Peyer's patch (tissue), 4 donors: ENCODE measurements around the gene OBSL1. TPM values are rescaled to one million over a fixed set of nuclear protein-coding genes. Genes with fewer than 3 reads are reported as not detected.

Experiments
- DNase-seq, 3 donors: peaks; one replicate each; pipeline ENCODE4 v3.0.0-alpha.2; 2017 to 2019
- H3K27ac ChIP-seq, 4 donors: fragments of 200-600 bp; sonication (generic); one replicate each; pipeline ENCODE4 v1.5.1; 2016 to 2019
- H3K27me3 ChIP-seq, 2 donors: fragments of 200-600 bp; sonication (generic); one replicate each; pipeline ENCODE4 v1.5.1; 2019
- H3K36me3 ChIP-seq, 3 donors: fragments of 200-600 bp; sonication (generic); one replicate each; pipeline ENCODE4 v1.5.1; 2016 to 2019
- H3K4me1 ChIP-seq, 4 donors: fragments of 200-600 bp; sonication (generic); one replicate each; pipeline ENCODE4 v1.5.1; 2016 to 2019
- H3K4me3 ChIP-seq, 4 donors: fragments of 200-600 bp; sonication (generic); 1 replicate in 3 of 4; 2 replicates in 1 of 4; pipeline ENCODE4 v1.5.1; 2016 to 2019; ENCODE audit warnings: mild to moderate bottlenecking in 1 of 4
- H3K9me3 ChIP-seq, 4 donors: fragments of 200-600 bp; sonication (generic); one replicate each; pipeline ENCODE4 v1.5.1; 2016 to 2019; ENCODE audit warnings: mild to moderate bottlenecking in 1 of 4
- CTCF ChIP-seq, 6 experiments: fragments of 450-650 bp in 4 of 6; fragments of 200-600 bp in 2 of 6; sonication (generic) in 1 of 6; IDR thresholded peaks; one replicate each; pipeline ENCODE4 v1.5.1; 2017 to 2019; ENCODE audit warnings: antibody characterized with exemption in 6 of 6, mild to moderate bottlenecking in 3 of 6, moderate library complexity in 1 of 6
- POLR2A ChIP-seq, 2 donors: fragments of 450-650 bp; IDR thresholded peaks; one replicate each; pipeline ENCODE4 v1.5.1; 2017; ENCODE audit warnings: antibody characterized with exemption in 2 of 2, mild to moderate bottlenecking in 2 of 2, moderate library complexity in 2 of 2
- total RNA-seq, 4 donors: library from RNA; depleted of rRNA; stranded (reverse); fragments of >200 nt; gene quantifications; one replicate each; pipeline ENCODE4 v1.1.0, GENCODE V29; 2016

The OBSL1 gene
- total RNA-seq, 4 donors from 2014 or later, result 7.5 to 43.7 (median 21.2) TPM

GRCh38 chr2:219512524-219513216 is 58.7 kb downstream of the OBSL1 start:
- Histone ChIP-seq H3K4me3 (no peak overlapping the region), H3K4me1 (peaks cover 0 to 13% (median 0%) of the 10 kb centered on the region in 4 donors), H3K27ac (no peak overlapping the region), H3K36me3 (no peaks in the 10 kb centered on the region), H3K9me3 (no peaks in the 10 kb centered on the region), H3K27me3 (peaks cover 0 to 14% of the 10 kb centered on the region in 2 donors)
- TF ChIP-seq POLR2A (IDR thresholded peaks at IDR 0.05), result no peak
- TF ChIP-seq CTCF (IDR thresholded peaks at IDR 0.05), result no peak
- no peak for DNase-seq

GRCh38 chr2:219511547-219512325 is 59.6 kb downstream of the OBSL1 start:
- Histone ChIP-seq H3K4me1 (peaks cover 0 to 13% (median 0%) of the 10 kb centered on the region in 4 donors), H3K27ac (no peak overlapping the region)

GRCh38 chr2:219510512-219511135 is 60.7 kb downstream of the OBSL1 start:
- Histone ChIP-seq H3K27me3 (peaks cover 0 to 14% of the 10 kb centered on the region in 2 donors), H3K4me3 (no peak overlapping the region), H3K36me3 (peaks cover 0 to 18% (median 0%) of the 10 kb centered on the region in 3 donors), H3K27ac (no peak overlapping the region), H3K4me1 (peaks cover 0 to 13% (median 0%) of the 10 kb centered on the region in 4 donors), H3K9me3 (no peaks in the 10 kb centered on the region)
- no peak for DNase-seq
- TF ChIP-seq POLR2A (IDR thresholded peaks at IDR 0.05) (no peak), CTCF (IDR thresholded peaks at IDR 0.05) (no peak)

More at GRCh38 chr2:219511547-219512325, 59.6 kb downstream of the OBSL1 start:
- DNase-seq, result no peak
- peaks cover 0 to 6% (median 0%) of the 10 kb centered on the region in 3 donors for H3K36me3 ChIP-seq
- no peak overlapping the region for H3K4me3 ChIP-seq
- TF ChIP-seq POLR2A (IDR thresholded peaks at IDR 0.05), result no peak
- TF ChIP-seq CTCF (IDR thresholded peaks at IDR 0.05), result no peak
- peaks cover 0 to 14% of the 10 kb centered on the region in 2 donors for H3K27me3 ChIP-seq
- H3K9me3 ChIP-seq, result no peaks in the 10 kb centered on the region

- peak; percentile 37 to 72 (median 67) for DNase-seq
- Histone ChIP-seq H3K4me1 (peaks cover 0 to 13% (median 0%) of the 10 kb centered on the region in 4 donors), H3K27me3 (peaks cover 0 to 14% of the 10 kb centered on the region in 2 donors), H3K27ac (no peak overlapping the region), H3K4me3 (peak overlapping the region in 3 of 4 donors; percentile 23 to 33 (median 26)), H3K9me3 (no peaks in the 10 kb centered on the region), H3K36me3 (peaks cover 0 to 24% (median 0%) of the 10 kb centered on the region in 3 donors)
- TF ChIP-seq CTCF (IDR thresholded peaks at IDR 0.05) (peak; percentile 15 to 60 (median 55)), POLR2A (IDR thresholded peaks at IDR 0.05) (no peak)
These were observed 61.4 kb downstream of the OBSL1 start for GRCh38 chr2:219509780-219510511.
